ENCODE results near the gene GRIA1.

Gene GRIA1

DNA sequence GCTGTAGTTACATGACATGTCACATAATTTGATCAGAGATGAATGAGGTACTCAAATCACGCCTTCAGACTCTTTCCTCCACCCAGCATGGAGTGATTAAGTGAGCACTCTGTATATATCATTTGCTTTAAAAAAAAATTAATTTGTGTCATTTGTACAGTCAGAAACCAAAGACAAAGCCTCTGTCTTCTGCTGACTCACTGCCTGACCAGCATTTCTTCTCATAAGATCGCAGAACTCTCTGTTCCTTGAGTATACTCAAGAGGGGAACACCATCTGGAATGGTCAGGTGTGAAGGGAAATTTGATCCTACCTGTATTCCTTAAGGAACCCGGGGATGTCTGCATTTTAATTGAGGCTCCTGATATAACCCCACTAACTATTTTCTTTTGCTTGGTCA is 293.8 kb downstream of the GRIA1 start:
- in situ Hi-C loops (cut with MboI; ENCODE audit: low pct_unique_long_range_greater_than_20kb, low sequenced_read_pairs) = no loop called here
- DNase-seq = no peak

DNA sequence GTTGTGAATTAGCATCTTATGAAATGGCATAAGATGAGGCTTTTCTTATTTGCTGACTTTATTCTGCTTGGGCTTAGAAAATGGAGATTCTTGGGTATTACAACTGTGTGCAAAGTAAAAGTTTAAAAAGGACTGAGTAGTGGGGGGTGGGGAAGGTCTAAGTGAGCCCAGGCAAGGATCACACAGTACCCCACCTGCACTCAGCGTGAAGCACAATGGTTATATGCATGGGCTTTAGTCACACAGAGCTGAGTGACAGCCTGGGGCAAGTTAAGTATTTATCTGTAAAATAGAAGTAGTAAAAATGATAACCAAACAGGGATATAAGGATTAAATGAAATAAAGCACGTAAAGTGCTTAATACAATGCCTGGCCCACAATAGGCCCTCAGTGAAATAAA is 300.9 kb downstream of the GRIA1 start:
- in situ Hi-C loops (cut with MboI; ENCODE audit: low pct_unique_long_range_greater_than_20kb, low sequenced_read_pairs) = no loop called here
- no peak for DNase-seq

DNA sequence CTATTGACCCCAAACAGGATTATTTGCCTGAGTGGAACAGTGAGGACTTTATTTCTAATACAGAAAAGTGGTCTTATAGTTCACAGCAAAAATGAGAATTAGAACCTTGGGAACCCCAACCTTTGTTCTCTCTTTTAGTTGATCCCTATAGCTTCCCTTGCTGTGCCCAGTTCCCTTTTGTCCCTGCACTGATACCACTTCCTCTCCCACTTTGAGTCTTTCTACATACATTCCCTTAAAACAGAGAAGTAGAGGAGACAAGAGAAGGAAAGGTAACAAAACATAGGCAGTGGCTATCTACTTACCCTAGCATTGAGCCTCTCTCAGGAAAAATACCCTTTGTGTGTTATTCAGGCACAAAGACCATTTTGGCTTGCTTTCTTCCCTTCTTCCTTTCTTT is 301.8 kb downstream of the GRIA1 start:
- in situ Hi-C loops (cut with MboI; ENCODE audit: low pct_unique_long_range_greater_than_20kb, low sequenced_read_pairs) = no loop called here
- DNase-seq = no peak

DNA sequence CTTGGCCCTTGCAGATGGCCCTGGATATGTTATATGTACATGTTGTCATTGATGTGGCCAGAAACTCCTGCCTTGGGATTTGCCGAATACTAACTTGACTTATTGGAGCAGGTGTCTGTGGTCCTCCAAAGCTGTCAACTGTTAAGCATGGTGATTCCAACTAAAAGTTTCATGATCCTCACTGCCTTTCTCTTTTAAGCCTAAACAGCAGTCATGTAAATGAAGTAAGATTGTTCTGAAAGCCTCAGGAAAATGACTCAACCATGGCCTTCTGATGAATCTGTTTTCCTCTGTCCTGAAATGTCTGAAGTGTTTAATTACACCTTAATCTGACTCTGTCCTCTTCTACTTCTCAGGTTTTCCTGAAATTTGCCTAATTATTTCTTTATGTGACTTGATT is 303.2 kb downstream of the GRIA1 start:
- DNase-seq = no peak
- in situ Hi-C loops (cut with MboI; ENCODE audit: low pct_unique_long_range_greater_than_20kb, low sequenced_read_pairs) = no loop called here

DNA sequence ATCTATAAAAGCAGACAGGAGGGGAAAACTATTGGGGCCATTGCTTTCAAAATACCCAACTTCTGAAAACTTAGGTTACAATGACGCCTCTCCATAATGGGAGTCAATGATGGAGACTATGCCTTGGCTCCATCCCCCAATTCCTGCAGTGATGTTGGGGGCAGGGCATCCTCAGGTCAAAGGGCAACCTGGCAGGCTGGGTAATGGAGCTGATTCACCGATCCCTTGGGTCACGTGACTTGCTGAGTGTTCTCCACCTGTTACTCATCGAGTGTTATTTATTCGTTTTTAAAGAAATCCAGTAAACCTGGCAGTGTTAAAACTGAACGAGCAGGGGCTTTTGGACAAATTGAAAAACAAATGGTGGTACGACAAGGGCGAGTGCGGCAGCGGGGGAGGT is 303.9 kb downstream of the GRIA1 start:
- no peak for DNase-seq
- in situ Hi-C loops (cut with MboI; ENCODE audit: low pct_unique_long_range_greater_than_20kb, low sequenced_read_pairs) = no loop called here

DNA sequence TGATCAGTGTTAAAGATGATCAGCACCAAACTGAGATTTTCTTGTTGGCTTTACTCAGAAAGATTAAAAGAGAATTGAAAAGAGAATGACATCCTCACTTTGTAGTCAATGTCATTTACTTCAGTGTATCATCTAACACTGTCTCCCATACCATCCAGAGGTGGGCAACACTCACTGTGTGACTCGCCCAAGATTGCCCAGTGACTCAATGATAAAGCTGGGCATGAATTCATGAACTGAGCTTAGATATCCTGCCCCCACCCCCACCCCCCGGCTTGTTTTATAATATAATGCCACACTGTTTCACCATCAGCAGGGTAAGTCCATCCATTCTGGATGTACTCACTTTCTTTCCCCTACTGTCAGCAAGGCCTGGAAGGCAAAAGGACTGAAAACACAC is 306.1 kb downstream of the GRIA1 start:
- in situ Hi-C loops (cut with MboI; ENCODE audit: low pct_unique_long_range_greater_than_20kb, low sequenced_read_pairs) = no loop called here
- no peak for DNase-seq

DNA sequence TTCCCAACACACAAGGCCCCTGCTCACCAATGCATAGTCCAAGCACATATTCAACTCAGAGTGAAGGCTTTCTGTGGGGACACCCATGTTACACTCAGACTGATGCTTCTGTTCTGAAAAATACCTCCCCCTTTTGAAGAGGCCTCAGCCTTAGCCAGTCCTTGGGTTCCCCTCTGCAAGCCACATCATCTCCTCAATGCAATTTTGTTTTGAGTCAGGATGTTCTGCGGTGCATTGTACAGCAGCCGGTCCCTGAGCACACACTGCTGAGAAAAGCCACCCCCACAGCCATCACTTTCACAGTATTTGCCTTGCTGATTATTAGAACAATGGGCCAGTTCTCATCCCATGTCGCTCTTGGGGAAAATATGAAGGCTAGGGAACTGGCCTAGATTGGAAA is 307.0 kb downstream of the GRIA1 start:
- no peak for DNase-seq
- in situ Hi-C loops (cut with MboI; ENCODE audit: low pct_unique_long_range_greater_than_20kb, low sequenced_read_pairs) = no loop called here

DNA sequence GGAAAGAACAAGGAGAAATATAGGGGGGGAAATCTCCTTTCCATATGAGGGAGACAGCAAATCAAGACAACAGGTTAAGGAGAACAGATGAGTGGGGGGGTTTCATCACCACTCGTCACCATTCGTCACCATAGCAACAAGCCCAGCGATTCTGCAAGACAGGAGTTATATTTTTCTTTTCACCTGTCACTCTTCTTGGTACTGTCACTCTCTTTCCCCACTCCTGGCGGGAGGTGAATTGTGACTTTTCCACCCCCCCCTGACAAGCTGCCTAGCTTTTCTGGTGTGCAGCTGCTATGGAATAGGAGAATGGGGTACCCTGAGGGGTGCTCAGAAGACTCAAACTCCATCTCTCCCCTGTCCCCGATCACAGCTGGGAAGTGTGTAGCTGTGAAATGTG is 308.4 kb downstream of the GRIA1 start:
- DNase-seq = no peak
- in situ Hi-C loops (cut with MboI; ENCODE audit: low pct_unique_long_range_greater_than_20kb, low sequenced_read_pairs) = no loop called here

DNA sequence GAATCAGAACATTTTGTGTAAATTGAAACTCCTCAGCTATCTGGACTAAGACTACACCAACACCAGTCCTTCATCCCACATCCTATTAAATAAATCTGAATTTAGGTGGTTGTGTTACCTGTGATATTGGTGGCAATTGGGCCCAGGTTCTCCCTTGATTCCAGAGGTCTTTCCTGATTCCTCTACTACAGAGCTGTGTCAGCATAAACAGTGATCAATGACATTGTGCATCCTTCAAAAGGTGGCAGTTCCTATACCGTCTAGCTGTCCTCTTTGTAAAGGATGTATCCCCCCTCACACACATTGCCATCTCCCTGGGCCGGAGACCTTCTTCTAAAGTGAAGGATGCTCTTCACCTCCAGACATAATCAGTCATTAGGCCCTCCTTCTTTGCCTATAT is 309.0 kb downstream of the GRIA1 start:
- DNase-seq = no peak
- in situ Hi-C loops (cut with MboI; ENCODE audit: low pct_unique_long_range_greater_than_20kb, low sequenced_read_pairs) = no loop called here

DNA sequence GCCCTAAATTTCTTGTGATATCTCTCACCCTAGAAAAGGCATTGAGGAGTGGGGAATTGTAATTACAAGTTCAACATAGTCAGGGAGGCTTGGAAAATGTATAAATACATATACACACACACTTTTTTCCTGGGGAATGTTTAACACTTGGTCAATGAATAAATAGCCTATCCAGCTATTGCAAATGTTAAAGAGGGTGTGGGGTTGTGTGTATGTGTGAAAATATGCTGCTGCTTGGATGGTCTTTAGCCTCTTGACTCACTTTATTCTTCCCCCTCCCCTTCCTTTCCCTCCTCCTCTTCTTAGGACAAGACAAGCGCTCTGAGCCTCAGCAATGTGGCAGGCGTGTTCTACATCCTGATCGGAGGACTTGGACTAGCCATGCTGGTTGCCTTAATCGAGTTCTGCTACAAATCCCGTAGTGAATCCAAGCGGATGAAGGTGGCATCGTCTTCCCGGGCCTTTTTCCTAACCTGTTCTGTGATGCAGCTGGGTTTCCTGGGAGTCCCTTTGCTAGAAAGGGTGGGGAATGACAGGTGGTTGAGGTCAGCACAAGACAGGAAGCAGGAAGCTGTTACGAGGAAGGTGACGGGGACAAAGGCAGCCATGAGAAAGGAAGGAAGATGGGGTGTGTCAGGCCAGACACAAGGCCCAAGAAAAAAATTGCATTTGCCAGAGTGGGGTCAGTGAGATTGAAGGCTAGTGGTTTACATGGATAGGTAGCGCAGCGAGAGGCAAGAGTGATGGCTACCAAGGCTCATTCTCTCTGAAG is 311.8 kb downstream of the GRIA1 start:
- in situ Hi-C loops (cut with MboI; ENCODE audit: low pct_unique_long_range_greater_than_20kb, low sequenced_read_pairs) = no loop called here
- DNase-seq = no peak

DNA sequence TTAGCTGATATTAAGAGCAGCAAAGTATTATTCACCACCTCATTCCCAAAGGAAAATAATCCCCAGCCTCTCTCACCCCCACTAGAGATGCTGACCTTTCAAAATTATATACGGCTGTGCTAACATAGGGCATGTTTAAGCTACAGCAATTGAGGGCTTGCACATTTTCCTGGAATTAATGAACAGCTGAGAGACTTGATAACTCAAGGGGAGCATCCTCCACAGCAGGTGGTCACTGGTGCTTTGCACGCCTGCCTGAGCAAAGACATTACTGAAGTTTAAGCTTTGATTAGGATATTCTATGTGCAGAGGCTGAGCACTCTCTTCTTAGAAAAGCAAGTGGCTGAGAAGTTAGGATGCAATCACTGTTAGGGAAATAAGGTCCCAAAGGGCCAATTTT is 317.3 kb downstream of the GRIA1 start:
- in situ Hi-C loops (cut with MboI; ENCODE audit: low pct_unique_long_range_greater_than_20kb, low sequenced_read_pairs) = no loop called here

DNA sequence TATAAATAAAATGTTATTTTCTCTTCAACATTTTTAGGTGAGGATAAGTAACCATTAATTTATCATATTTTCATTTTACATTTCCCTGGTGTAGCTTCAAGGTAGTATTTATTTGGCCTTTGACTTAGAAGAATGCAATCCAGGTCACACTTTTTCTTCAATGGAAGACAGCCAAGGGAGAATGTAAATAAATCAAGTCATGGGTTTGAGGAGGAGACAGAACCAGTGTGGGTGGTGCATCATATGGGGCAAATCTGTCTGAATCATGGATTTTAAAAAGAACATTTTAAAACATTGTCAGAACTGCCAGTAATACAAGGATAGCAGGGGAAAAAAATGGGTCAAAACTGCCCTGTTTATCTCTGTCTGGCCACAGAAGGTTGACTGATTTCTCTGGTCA is 318.7 kb downstream of the GRIA1 start:
- DNase-seq = no peak
- in situ Hi-C loops (cut with MboI; ENCODE audit: low pct_unique_long_range_greater_than_20kb, low sequenced_read_pairs) = no loop called here

More for the DNA sequence above, 317.3 kb downstream of the GRIA1 start:
- no peak for DNase-seq

DNA sequence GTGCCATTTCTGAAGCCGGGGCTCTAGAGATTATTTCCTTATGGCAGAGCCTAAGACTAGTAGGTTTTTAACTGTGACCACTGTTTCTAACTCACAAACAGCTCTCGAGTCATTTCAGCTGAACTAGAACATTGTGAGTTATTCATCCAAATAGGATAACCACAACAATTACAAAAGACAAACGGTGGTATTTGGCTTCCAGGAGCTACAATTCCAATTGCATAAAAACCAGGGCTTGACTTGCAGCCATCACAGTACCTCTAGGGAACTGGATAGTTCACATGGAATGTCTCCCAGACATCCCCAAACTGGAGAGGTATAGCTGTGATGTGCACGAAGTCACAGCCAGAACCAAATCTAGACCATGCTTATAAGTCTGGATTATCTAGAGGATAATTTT is 323.4 kb downstream of the GRIA1 start:
- in situ Hi-C loops (cut with MboI; ENCODE audit: low pct_unique_long_range_greater_than_20kb, low sequenced_read_pairs) = no loop called here
- DNase-seq = no peak

DNA sequence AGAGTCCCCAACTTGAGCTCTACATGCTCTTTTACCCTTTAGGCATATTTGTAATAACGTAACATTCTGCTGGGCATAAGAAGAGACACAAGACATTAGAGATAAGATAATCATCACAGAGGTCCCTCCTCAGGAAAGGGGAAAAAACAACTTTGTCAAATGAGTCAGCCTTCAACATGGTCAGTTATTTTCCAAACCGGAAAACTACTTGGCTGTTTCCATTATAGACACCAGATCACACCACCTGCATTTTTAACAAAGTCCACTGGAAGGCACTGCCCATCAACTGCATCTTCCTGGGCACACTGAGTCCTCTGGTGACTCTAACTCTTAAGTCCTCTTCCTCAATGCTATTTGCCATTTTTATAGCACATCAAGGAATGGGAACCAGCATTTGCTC is 326.4 kb downstream of the GRIA1 start:
- in situ Hi-C loops (cut with MboI; ENCODE audit: low pct_unique_long_range_greater_than_20kb, low sequenced_read_pairs) = no loop called here
- DNase-seq = no peak

DNA sequence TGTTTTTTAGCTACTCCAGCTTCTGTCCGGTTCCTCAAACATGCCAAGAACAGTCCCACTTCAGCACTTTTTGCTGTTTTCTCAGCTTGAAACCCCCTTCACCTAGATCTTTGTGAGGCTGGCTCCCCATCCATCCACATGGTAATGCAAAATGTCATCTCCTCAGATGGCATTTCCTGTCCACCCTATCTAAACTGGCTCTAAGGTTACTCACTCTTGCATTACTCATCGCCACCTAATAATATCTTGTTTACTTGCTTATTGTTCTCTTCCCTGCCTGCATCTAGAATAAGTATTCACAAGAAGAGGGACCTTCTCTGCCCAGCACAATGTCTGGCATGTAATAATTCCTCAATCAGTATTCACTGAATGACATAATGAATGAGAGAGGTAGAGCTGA is 328.2 kb downstream of the GRIA1 start:
- in situ Hi-C loops (cut with MboI; ENCODE audit: low pct_unique_long_range_greater_than_20kb, low sequenced_read_pairs) = no loop called here
- no peak for DNase-seq

DNA sequence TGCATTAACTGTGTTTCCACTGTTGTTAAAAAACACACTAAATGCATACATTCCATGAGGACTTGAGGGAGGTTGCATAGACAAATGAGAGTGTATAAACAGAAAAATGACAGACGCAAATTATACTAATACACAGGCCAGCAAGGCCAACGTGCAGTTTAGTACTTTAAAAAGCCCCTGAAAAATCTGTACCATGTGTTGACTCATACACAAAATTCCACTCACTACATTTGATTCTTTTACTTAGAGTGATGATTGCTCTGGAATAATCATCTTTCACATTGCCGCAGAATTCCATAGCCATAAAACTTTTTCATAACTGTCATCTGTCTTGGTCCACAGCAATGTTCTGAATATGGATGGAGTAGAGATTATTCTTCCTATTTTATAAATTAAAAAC is 332.6 kb downstream of the GRIA1 start:
- in situ Hi-C loops (cut with MboI; ENCODE audit: low pct_unique_long_range_greater_than_20kb, low sequenced_read_pairs) = no loop called here
- DNase-seq = no peak

DNA sequence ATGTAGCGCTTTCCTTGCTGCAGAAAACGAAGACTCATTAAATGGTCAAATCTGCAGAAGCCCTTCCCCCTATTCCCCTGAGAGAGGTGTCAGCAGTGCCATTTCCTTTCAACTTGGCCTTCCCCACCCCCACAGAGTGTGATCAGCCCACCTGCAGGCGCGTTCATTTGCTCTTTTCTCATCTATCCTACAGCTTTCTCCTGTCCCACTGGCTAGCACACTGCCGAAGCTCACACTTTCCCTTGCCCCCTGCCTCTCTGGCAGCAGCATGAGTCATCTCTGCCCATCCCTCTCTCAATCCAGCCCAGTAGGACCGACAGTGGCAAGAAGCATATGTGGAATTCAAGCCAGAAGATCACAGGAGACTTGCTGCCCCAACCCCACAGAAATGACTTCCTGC is 334.4 kb downstream of the GRIA1 start:
- in situ Hi-C loops (cut with MboI; ENCODE audit: low pct_unique_long_range_greater_than_20kb, low sequenced_read_pairs) = no loop called here

DNA sequence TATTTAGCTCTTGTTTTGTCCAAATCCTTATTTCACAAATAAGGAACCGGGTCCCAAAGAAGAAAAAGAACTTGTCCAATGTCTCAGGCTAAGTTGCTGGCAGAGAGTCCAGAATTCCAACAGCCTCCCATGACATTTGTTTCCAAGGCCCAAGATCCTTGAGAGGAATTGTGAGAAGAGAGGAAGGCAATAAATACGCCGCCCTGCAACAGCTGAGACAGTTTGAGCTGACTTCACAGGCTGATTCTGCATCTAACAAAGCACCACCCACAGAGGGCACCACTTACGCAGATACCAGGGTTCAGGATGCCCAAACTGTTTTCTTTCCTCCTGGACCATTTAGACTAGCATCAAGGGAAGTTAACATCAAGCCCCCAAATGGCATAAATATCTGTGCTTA is 336.9 kb downstream of the GRIA1 start:
- in situ Hi-C loops (cut with MboI; ENCODE audit: low pct_unique_long_range_greater_than_20kb, low sequenced_read_pairs) = no loop called here
- DNase-seq = no peak

More for the DNA sequence above, 334.4 kb downstream of the GRIA1 start:
- DNase-seq = no peak

DNA sequence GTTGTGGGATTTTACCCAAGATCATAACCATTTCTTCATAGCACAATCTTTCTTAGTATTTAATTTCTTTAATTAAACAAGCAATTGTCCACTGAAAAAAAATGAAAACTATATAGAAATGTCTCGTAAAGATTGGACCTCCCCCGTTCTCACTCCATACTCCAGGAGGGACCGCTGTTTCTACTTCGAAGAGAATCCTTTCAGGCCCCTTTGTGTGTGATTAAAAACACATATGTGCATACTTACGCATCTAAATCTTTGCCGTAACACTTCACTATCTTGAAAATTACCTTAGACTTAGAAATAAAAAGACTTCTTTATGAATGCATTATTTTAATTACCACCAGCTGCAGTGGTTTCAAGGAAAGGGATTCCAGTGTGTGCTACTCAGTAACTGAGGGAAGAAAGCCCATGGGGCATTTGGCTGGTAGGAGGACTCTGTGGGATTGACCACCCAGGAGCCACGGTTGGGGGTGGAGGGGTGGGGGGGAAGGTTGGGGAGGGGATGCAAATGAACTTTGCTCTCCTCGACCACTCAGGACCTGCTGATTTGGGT is 339.1 kb downstream of the GRIA1 start:
- in situ Hi-C loops (cut with MboI; ENCODE audit: low pct_unique_long_range_greater_than_20kb, low sequenced_read_pairs) = no loop called here
- no peak for DNase-seq

DNA sequence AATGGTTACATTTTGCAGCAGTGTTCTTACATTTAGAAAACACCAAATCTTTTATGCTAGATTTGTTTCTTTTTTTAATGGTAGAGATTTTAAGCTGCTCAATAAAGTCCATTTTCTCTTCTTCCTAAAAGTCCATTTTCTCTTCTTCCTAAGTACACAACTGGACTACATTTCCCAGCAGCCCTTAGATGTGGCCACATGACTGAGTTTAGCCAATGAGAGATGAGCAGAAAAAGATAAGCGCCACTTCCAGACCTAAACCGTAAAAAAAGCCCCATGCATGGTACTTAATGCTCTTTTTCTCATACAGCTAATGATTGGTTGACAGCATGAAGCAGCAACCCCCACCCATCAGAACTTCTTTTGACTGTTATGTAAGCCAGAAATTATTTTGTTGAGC is 341.5 kb downstream of the GRIA1 start:
- in situ Hi-C loops (cut with MboI; ENCODE audit: low pct_unique_long_range_greater_than_20kb, low sequenced_read_pairs) = no loop called here
- peak; percentile 33 for DNase-seq

DNA sequence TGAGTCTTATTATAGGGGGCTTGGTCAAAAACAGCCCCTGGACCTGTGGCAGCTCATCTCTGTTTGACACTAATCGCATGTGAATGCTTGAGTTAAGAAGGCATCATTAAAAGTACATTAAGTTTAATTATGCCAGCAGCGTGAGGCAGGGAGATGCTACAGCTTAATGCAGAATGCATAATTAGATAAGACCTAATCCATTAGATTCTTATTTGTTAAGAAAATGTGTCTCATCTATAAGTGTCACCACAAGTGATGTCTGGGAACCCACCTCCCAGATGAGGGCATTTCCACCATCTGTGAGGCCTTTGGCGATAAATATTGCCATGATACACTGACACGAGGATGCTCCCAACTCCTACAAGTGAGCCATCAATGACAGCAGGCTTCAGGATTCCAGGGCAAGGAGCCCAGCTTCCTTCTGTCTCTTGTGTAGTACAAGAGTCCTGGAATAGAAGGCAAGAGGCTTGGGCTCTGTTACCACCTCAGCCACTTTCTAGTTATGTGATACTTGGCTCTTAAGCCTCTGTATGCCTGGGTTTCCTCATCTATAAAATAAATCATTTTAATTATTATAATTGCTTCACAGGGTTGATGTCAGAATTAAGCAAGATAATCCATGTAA is 345.5 kb downstream of the GRIA1 start:
- no peak for DNase-seq
- in situ Hi-C loops (cut with MboI; ENCODE audit: low pct_unique_long_range_greater_than_20kb, low sequenced_read_pairs) = no loop called here

All from KBM-7 (cell line).